LNCaP clone FGC (cell line): Measurements from ENCODE around the gene SLC25A22.

ENCODE experiments used
- DNase-seq: peaks from one replicate; pipeline ENCODE4 v3.0.0-alpha.2; 2011; ENCODE audit warnings: low read depth
- H3K4me3 ChIP-seq: 2 replicates; pipeline ENCODE4 v1.5.1; 2011; ENCODE audit warnings: mild to moderate bottlenecking, low read depth, low read length, control low read depth
- TF ChIP-seq, protein P1 (sequence below): IDR thresholded peaks from 2 replicates; pipeline ENCODE4 v1.5.1; 2012; ENCODE audit warnings: mild to moderate bottlenecking; ENCODE audit not compliant: control insufficient read depth, insufficient read depth; ENCODE audit errors: extremely low read depth

SLC25A22 gene

GRCh38 chr11:745428-745827 is 52.7 kb downstream of the SLC25A22 start:
- H3K4me3 ChIP-seq: no peak overlapping the region
- TF ChIP-seq, protein P1, sequence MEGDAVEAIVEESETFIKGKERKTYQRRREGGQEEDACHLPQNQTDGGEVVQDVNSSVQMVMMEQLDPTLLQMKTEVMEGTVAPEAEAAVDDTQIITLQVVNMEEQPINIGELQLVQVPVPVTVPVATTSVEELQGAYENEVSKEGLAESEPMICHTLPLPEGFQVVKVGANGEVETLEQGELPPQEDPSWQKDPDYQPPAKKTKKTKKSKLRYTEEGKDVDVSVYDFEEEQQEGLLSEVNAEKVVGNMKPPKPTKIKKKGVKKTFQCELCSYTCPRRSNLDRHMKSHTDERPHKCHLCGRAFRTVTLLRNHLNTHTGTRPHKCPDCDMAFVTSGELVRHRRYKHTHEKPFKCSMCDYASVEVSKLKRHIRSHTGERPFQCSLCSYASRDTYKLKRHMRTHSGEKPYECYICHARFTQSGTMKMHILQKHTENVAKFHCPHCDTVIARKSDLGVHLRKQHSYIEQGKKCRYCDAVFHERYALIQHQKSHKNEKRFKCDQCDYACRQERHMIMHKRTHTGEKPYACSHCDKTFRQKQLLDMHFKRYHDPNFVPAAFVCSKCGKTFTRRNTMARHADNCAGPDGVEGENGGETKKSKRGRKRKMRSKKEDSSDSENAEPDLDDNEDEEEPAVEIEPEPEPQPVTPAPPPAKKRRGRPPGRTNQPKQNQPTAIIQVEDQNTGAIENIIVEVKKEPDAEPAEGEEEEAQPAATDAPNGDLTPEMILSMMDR: no peak
- DNase-seq: no peak

GRCh38 chr11:742571-743201 is 55.4 kb downstream of the SLC25A22 start:
- peak; percentile 57 for DNase-seq
- TF ChIP-seq, protein P1: no peak
- no peak overlapping the region for H3K4me3 ChIP-seq

GRCh38 chr11:742156-742546 is 55.9 kb downstream of the SLC25A22 start:
- DNase-seq: no peak
- H3K4me3 ChIP-seq: no peak overlapping the region
- TF ChIP-seq, protein P1: no peak
